HCT116 (cell line): ENCODE measurements around the gene UBAC2. TPM values are rescaled to one million over a fixed set of nuclear protein-coding genes. Genes with fewer than 3 reads are reported as not detected.

ENCODE experiments used
- ATAC-seq: fragments of 200-7000 bp; cut with Tn5 transposase; 2 replicates; pipeline ENCODE4 v1.9.1; 2020; ENCODE audit warnings: mild to moderate bottlenecking, moderate library complexity
- BruUV-seq: library from RNA; stranded (reverse); fragments of 400-500 nt; replicated peaks from 2 replicates; lab custom pipeline; 2021; lab: Mats Ljungman, UMichigan
- CTCF ChIA-PET: fragments of 300-600 bp; sonication (Branson Sonifier 250); formaldehyde crosslinking; loops from one replicate; lab custom pipeline; 2021; ENCODE audit warnings: antibody characterized with exemption; lab: Charles Lee
- POLR2A ChIA-PET: fragments of 300-600, 350-600 bp; sonication (Branson Sonifier 250); formaldehyde crosslinking; loops from one replicate; lab custom pipeline; 2021; ENCODE audit warnings: antibody characterized with exemption; lab: Charles Lee
- RAD21 ChIA-PET, 2 experiments: fragments of 300-600 bp; sonication (Branson Sonifier 250); formaldehyde crosslinking; loops; one replicate each; lab custom pipeline; 2023; ENCODE audit warnings: low total read pairs in 2 of 2; ENCODE audit not compliant: uncharacterized antibody in 2 of 2, unreplicated experiment in 2 of 2, low non-redundant PET in 1 of 2; lab: Charles Lee
- DNase-seq: peaks from one replicate; pipeline ENCODE4 v3.0.0-alpha.2; 2010; ENCODE audit warnings: low read depth, low spot score
- H2AFZ ChIP-seq: fragments of 200-600 bp; shearing (Covaris generic), sonication (generic); 2 replicates; pipeline ENCODE4 v1.6.1; 2017; ENCODE audit warnings: low read depth, mixed run types, mixed read lengths, antibody characterized with exemption, low read length; ENCODE audit not compliant: poor library complexity, severe bottlenecking
- H3K27ac ChIP-seq: 2 replicates; pipeline ENCODE4 v1.5.1; 2012; ENCODE audit warnings: low read depth, low read length
- H3K27me3 ChIP-seq: fragments of 200-600 bp; sonication (generic); 2 replicates; pipeline ENCODE4 v1.6.1; 2016; ENCODE audit warnings: mixed run types, low read length, mixed read lengths; ENCODE audit not compliant: insufficient read depth
- H3K36me3 ChIP-seq, 2 experiments: fragments of 200-500 bp in 1 of 2; fragments of 200-600 bp in 1 of 2; sonication (Bioruptor generic) in 1 of 2; sonication (generic) in 1 of 2; 2 replicates each; pipeline versions ENCODE4 v1.5.1 to v1.6.1; 2014 to 2016; ENCODE audit warnings: low read length in 2 of 2, inconsistent platforms in 1 of 2, mixed read lengths in 1 of 2, mixed run types in 1 of 2; ENCODE audit not compliant: insufficient read depth in 2 of 2, control insufficient read depth in 1 of 2
- H3K4me1 ChIP-seq, 2 experiments: fragments of 200-600 bp in 1 of 2; sonication (generic) in 1 of 2; 2 replicates each; pipeline versions ENCODE4 v1.5.1 to v1.6.1; 2012 to 2017; ENCODE audit warnings: low read length in 2 of 2, inconsistent platforms in 1 of 2, mild to moderate bottlenecking in 1 of 2, mixed read lengths in 1 of 2, mixed run types in 1 of 2, moderate library complexity in 1 of 2; ENCODE audit not compliant: insufficient read depth in 2 of 2, control insufficient read depth in 1 of 2
- H3K4me2 ChIP-seq: fragments of 200-600 bp; sonication (generic); 2 replicates; pipeline ENCODE4 v1.6.1; 2017; ENCODE audit warnings: mixed run types, low read length, mixed read lengths
- H3K4me3 ChIP-seq, 2 experiments: fragments of 200-600 bp in 1 of 2; sonication (generic) in 1 of 2; replicated peaks in 1 of 2; 2 replicates each; pipeline ENCODE4 v1.5.1; 2011 to 2016; ENCODE audit warnings: low read length in 2 of 2, control low read depth in 1 of 2, low read depth in 1 of 2, mild to moderate bottlenecking in 1 of 2, mixed read lengths in 1 of 2, mixed run types in 1 of 2
- H3K79me2 ChIP-seq: fragments of 200-600 bp; sonication (generic); 2 replicates; pipeline ENCODE4 v1.6.1; 2017; ENCODE audit warnings: mild to moderate bottlenecking, mixed run types, low read length, moderate library complexity, mixed read lengths; ENCODE audit not compliant: insufficient read depth
- H3K9ac ChIP-seq: fragments of 200-600 bp; sonication (generic); 2 replicates; pipeline ENCODE4 v1.6.1; 2016; ENCODE audit warnings: low read length, mixed read lengths
- H3K9me2 ChIP-seq: fragments of 200-600 bp; sonication (generic), shearing (Covaris generic); 2 replicates; pipeline ENCODE4 v1.6.1; 2017; ENCODE audit warnings: mixed run types, mild to moderate bottlenecking, moderate library complexity; ENCODE audit not compliant: insufficient read depth
- H3K9me3 ChIP-seq, 2 experiments: fragments of 200-500 bp in 1 of 2; fragments of 200-600 bp in 1 of 2; sonication (Bioruptor generic) in 1 of 2; sonication (generic) in 1 of 2; 2 replicates each; pipeline ENCODE4 v1.6.1; 2014 to 2017; ENCODE audit warnings: low read length in 2 of 2, mixed read lengths in 2 of 2, inconsistent platforms in 1 of 2, low read depth in 1 of 2, mild to moderate bottlenecking in 1 of 2, mixed run types in 1 of 2, moderate library complexity in 1 of 2; ENCODE audit not compliant: control insufficient read depth in 1 of 2, insufficient read depth in 1 of 2
- H4K20me1 ChIP-seq: fragments of 200-600 bp; sonication (generic), shearing (Covaris generic); 2 replicates; pipeline ENCODE4 v1.6.1; 2017; ENCODE audit warnings: mixed run types, mild to moderate bottlenecking, moderate library complexity; ENCODE audit not compliant: insufficient read depth
- ATF3 ChIP-seq: IDR thresholded peaks from 2 replicates; pipeline ENCODE4 v1.6.1; 2012
- CBX3 ChIP-seq: IDR thresholded peaks from 2 replicates; pipeline ENCODE4 v1.6.1; 2012; ENCODE audit warnings: low read depth
- CEBPB ChIP-seq: IDR thresholded peaks from 2 replicates; pipeline ENCODE4 v1.6.1; 2012; ENCODE audit warnings: low read depth
- EGR1 ChIP-seq: IDR thresholded peaks from 2 replicates; pipeline ENCODE4 v1.6.1; 2012; ENCODE audit warnings: low read depth
- ELF1 ChIP-seq: IDR thresholded peaks from 2 replicates; pipeline ENCODE4 v1.6.1; 2012; ENCODE audit warnings: low read depth, borderline replicate concordance
- EZH2 ChIP-seq: fragments of 200-600 bp; sonication (generic); IDR thresholded peaks from 2 replicates; pipeline ENCODE4 v1.6.1; 2017; ENCODE audit warnings: antibody characterized with exemption, mixed run types
- JUND ChIP-seq: IDR thresholded peaks from 2 replicates; pipeline ENCODE4 v1.6.1; 2012
- POLR2A ChIP-seq: IDR thresholded peaks from 2 replicates; pipeline ENCODE4 v1.7.0; 2011; ENCODE audit warnings: borderline replicate concordance; ENCODE audit not compliant: insufficient read depth, insufficient read length; ENCODE audit errors: extremely low read depth
- POLR2AphosphoS5 ChIP-seq: IDR thresholded peaks from 2 replicates; pipeline ENCODE4 v1.6.1; 2011; ENCODE audit warnings: mild to moderate bottlenecking, low read depth, low read length, moderate library complexity
- RAD21 ChIP-seq: IDR thresholded peaks from 2 replicates; pipeline ENCODE4 v1.6.1; 2012; ENCODE audit warnings: low read depth, mild to moderate bottlenecking
- REST ChIP-seq: IDR thresholded peaks from 2 replicates; pipeline ENCODE4 v1.6.1; 2012; ENCODE audit warnings: low read depth
- SIN3A ChIP-seq: IDR thresholded peaks from 2 replicates; pipeline ENCODE4 v1.6.1; 2012; ENCODE audit warnings: low read depth
- SP1 ChIP-seq: IDR thresholded peaks from 2 replicates; pipeline ENCODE4 v1.6.1; 2012; ENCODE audit warnings: low read depth
- SRF ChIP-seq: IDR thresholded peaks from 2 replicates; pipeline ENCODE4 v1.6.1; 2012; ENCODE audit warnings: low read depth
- TCF7L2 ChIP-seq: IDR thresholded peaks from 2 replicates; pipeline ENCODE4 v1.7.0; 2011; ENCODE audit warnings: borderline replicate concordance, inconsistent platforms; ENCODE audit not compliant: insufficient read depth, insufficient read length; ENCODE audit errors: extremely low read depth
- YY1 ChIP-seq: IDR thresholded peaks from 2 replicates; pipeline ENCODE4 v1.6.1; 2011; ENCODE audit warnings: low read length, low read depth, moderate library complexity, mild to moderate bottlenecking; ENCODE audit not compliant: insufficient replicate concordance; ENCODE audit errors: extremely low read depth
- ZFX ChIP-seq: fragments of 450-650 bp; IDR thresholded peaks from 2 replicates; pipeline ENCODE4 v1.6.1; 2017
- intact Hi-C: fragments of 100-400 bp; cut with micrococcal nuclease; formaldehyde crosslinking; loops from 2 replicates; pipeline ENCODE4 v1.10.0; 2022
- total RNA-seq: library from RNA; stranded (reverse); gene quantifications from one replicate; pipeline ENCODE4 v1.2.1, GENCODE V29; 2021; ENCODE audit not compliant: unreplicated experiment
- TF ChIP-seq, protein P1 (sequence below): IDR thresholded peaks from 2 replicates; pipeline ENCODE4 v1.6.1; 2012

The UBAC2 gene
- total RNA-seq, 1 experiment from 2014 or later = 67.4 TPM

DNA sequence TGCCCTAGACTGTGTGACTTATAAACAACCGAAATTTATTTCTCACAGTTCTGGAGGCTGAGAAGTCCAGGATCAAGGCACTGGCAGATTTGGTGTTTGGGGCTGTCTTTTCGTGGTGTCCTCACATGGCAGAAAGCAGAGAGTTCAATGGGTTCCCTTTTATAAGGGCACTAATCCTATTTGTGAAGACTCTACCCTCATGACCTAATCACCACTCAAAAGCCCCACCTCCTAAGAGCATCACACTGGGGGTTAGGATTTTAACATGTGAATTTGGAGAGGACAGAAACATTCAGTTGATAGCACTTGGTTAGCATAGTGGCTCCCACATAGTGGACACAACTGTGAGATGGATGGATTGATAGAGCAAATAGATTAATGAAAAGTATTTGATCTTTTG lies 79.0 kb downstream of the UBAC2 start:
- ChIA-PET RAD21 (no interaction called here), POLR2A (no interaction called here), CTCF (no interaction called here)
- intact Hi-C loops = no loop called here
- BruUV-seq = no TSS peak
- H3K27ac ChIP-seq = no peak overlapping the region
- ATAC-seq = no peak
- no peaks in the 10 kb centered on the region for H3K9me3 ChIP-seq
- no peaks in the 10 kb centered on the region for H3K36me3 ChIP-seq
- TF ChIP-seq ELF1 = no peak
- TF ChIP-seq CEBPB = no peak
- no peak for TF ChIP-seq REST
- TF ChIP-seq JUND = no peak
- no peak for TF ChIP-seq YY1
- TF ChIP-seq ZFX = no peak
- no peak overlapping the region for H3K9ac ChIP-seq
- H3K9me2 ChIP-seq = no peaks in the 10 kb centered on the region
- no peak overlapping the region for H3K4me2 ChIP-seq
- no peak overlapping the region for H3K4me3 ChIP-seq
- no peaks in the 10 kb centered on the region for H3K27me3 ChIP-seq
- peaks cover 0 to 4% of the 10 kb centered on the region in 2 experiments; a peak in 1 of 4 replicates for H3K4me1 ChIP-seq
- H4K20me1 ChIP-seq = no peaks in the 10 kb centered on the region
- peaks cover 32% of the 10 kb centered on the region; the same call in 1 of the 2 replicates for H3K79me2 ChIP-seq
- no peak for DNase-seq
- H2AFZ ChIP-seq = no peak overlapping the region

- CTCF ChIA-PET = interaction anchor here (0.8 kb wide), 1 partner anchor 11 kb away, joined by 3 read pairs; no protein-coding TSS in a partner anchor
- ATAC-seq (no peak), DNase-seq (no peak)
- RAD21 ChIA-PET = no interaction called here
- Histone ChIP-seq H3K9me3 (no peaks in the 10 kb centered on the region), H4K20me1 (no peaks in the 10 kb centered on the region), H3K4me3 (no peak overlapping the region), H3K9me2 (no peaks in the 10 kb centered on the region), H3K4me1 (no peaks in the 10 kb centered on the region; a peak in 1 of 4 replicates), H3K9ac (no peak overlapping the region), H2AFZ (no peak overlapping the region), H3K79me2 (peaks cover 32% of the 10 kb centered on the region; the same call in 1 of the 2 replicates), H3K27ac (no peak overlapping the region), H3K27me3 (no peaks in the 10 kb centered on the region)
- POLR2A ChIA-PET = no interaction called here
- intact Hi-C loops = no loop called here
- BruUV-seq = no TSS peak
- TF ChIP-seq EGR1 (no peak), CEBPB (no peak), TCF7L2 (no peak), SRF (no peak), POLR2AphosphoS5 (no peak), ZFX (no peak), SP1 (no peak), ATF3 (no peak), SIN3A (no peak), RAD21 (no peak), POLR2A (no peak), CBX3 (no peak), JUND (no peak), EZH2 (no peak), ELF1 (no peak)
- TF ChIP-seq, protein P1, sequence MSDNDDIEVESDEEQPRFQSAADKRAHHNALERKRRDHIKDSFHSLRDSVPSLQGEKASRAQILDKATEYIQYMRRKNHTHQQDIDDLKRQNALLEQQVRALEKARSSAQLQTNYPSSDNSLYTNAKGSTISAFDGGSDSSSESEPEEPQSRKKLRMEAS = no peak
- TF ChIP-seq, all 23 proteins: peak for 0
- Histone ChIP-seq H3K36me3 (no peaks in the 10 kb centered on the region), H3K4me2 (no peak overlapping the region)
Measured at GRCh38 chr13:99280166-99280565, 79.5 kb downstream of the UBAC2 start.
